H9 (cell line): Measurements from ENCODE around the gene FARP1. TPM values are rescaled to one million over a fixed set of nuclear protein-coding genes. Genes with fewer than 3 reads are reported as not detected.

Experiments used
- DNase-seq: peaks from one replicate; pipeline ENCODE4 v3.0.0-alpha.2; 2017
- H2AFZ ChIP-seq: one replicate; pipeline ENCODE4 v1.6.1; 2013; ENCODE audit warnings: mild to moderate bottlenecking, low read length, control low read depth, moderate library complexity
- H2AK5ac ChIP-seq: 2 replicates; pipeline ENCODE4 v1.6.1; 2013; ENCODE audit warnings: low read length, control low read depth, mixed read lengths; ENCODE audit not compliant: insufficient read length
- H2BK120ac ChIP-seq: one replicate; pipeline ENCODE4 v1.6.1; 2013; ENCODE audit warnings: low read depth, mild to moderate bottlenecking, low read length, control low read depth, inconsistent platforms; ENCODE audit not compliant: poor library complexity, severe bottlenecking
- H2BK12ac ChIP-seq: 2 replicates; pipeline ENCODE4 v1.6.1; 2013; ENCODE audit warnings: low read length, control low read depth, mixed read lengths, low read depth; ENCODE audit not compliant: insufficient read length
- H2BK15ac ChIP-seq: 2 replicates; pipeline ENCODE4 v1.6.1; 2013; ENCODE audit warnings: low read depth, low read length, control low read depth
- H2BK20ac ChIP-seq: one replicate; pipeline ENCODE4 v1.6.1; 2013; ENCODE audit warnings: low read depth, mild to moderate bottlenecking, low read length, control low read depth, inconsistent platforms; ENCODE audit not compliant: poor library complexity, severe bottlenecking
- H2BK5ac ChIP-seq: 2 replicates; pipeline ENCODE4 v1.6.1; 2013; ENCODE audit warnings: low read length, control low read depth, mixed read lengths; ENCODE audit not compliant: insufficient read length
- H3K14ac ChIP-seq: 2 replicates; pipeline ENCODE4 v1.6.1; 2013; ENCODE audit warnings: low read length, control low read depth; ENCODE audit not compliant: insufficient read depth
- H3K18ac ChIP-seq: 2 replicates; pipeline ENCODE4 v1.6.1; 2013; ENCODE audit warnings: low read depth, mild to moderate bottlenecking, mixed read lengths, low read length, control low read depth; ENCODE audit not compliant: insufficient read length
- H3K23ac ChIP-seq: 2 replicates; pipeline ENCODE4 v1.6.1; 2013; ENCODE audit warnings: low read length, control low read depth, mixed read lengths, low read depth; ENCODE audit not compliant: insufficient read length
- H3K23me2 ChIP-seq: 2 replicates; pipeline ENCODE4 v1.6.1; 2013; ENCODE audit warnings: low read depth, mild to moderate bottlenecking, mixed read lengths, low read length, control low read depth; ENCODE audit not compliant: insufficient read length, poor library complexity, severe bottlenecking
- H3K27ac ChIP-seq: 2 replicates; pipeline ENCODE4 v1.5.1; 2013; ENCODE audit warnings: low read length, control low read depth, mixed read lengths, low read depth; ENCODE audit not compliant: insufficient read length
- H3K27me3 ChIP-seq: 2 replicates; pipeline ENCODE4 v1.6.1; 2013; ENCODE audit warnings: low read length, control low read depth, inconsistent platforms; ENCODE audit not compliant: insufficient read depth
- H3K4ac ChIP-seq: 2 replicates; pipeline ENCODE4 v1.6.1; 2013; ENCODE audit warnings: low read depth, mild to moderate bottlenecking, control low read depth, inconsistent platforms, low read length, moderate library complexity
- H3K4me1 ChIP-seq: 2 replicates; pipeline ENCODE4 v1.6.1; 2013; ENCODE audit warnings: low read length, control low read depth, inconsistent platforms; ENCODE audit not compliant: insufficient read depth
- H3K4me2 ChIP-seq: 2 replicates; pipeline ENCODE4 v1.6.1; 2013; ENCODE audit warnings: low read length, control low read depth, mixed read lengths; ENCODE audit not compliant: insufficient read length, insufficient read depth
- H3K56ac ChIP-seq: 2 replicates; pipeline ENCODE4 v1.6.1; 2013; ENCODE audit warnings: low read depth, mild to moderate bottlenecking, mixed read lengths, low read length, control low read depth; ENCODE audit not compliant: insufficient read length
- H3K79me1 ChIP-seq: 2 replicates; pipeline ENCODE4 v1.6.1; 2013; ENCODE audit warnings: low read depth, mild to moderate bottlenecking, moderate library complexity, low read length, control low read depth, inconsistent platforms; ENCODE audit not compliant: insufficient read depth, poor library complexity, severe bottlenecking
- H3K79me2 ChIP-seq: 2 replicates; pipeline ENCODE4 v1.6.1; 2013; ENCODE audit warnings: low read length, control low read depth, inconsistent platforms; ENCODE audit not compliant: insufficient read depth
- H3K9ac ChIP-seq: 2 replicates; pipeline ENCODE4 v1.6.1; 2013; ENCODE audit warnings: low read length, control low read depth, mixed read lengths; ENCODE audit not compliant: insufficient read length; ENCODE audit errors: extremely low read depth
- H3K9me3 ChIP-seq: one replicate; pipeline ENCODE4 v1.6.1; 2013; ENCODE audit warnings: low read depth, low read length, inconsistent platforms; ENCODE audit not compliant: control insufficient read depth
- H3T11ph ChIP-seq: one replicate; pipeline ENCODE4 v1.6.1; 2013; ENCODE audit warnings: mild to moderate bottlenecking, low read length, control low read depth, inconsistent platforms
- H4K20me1 ChIP-seq: one replicate; pipeline ENCODE4 v1.6.1; 2013; ENCODE audit not compliant: control insufficient read depth, insufficient read length, insufficient read depth
- H4K5ac ChIP-seq: 2 replicates; pipeline ENCODE4 v1.6.1; 2013; ENCODE audit warnings: low read depth, mild to moderate bottlenecking, mixed read lengths, low read length, control low read depth; ENCODE audit not compliant: insufficient read length
- H4K8ac ChIP-seq: replicated peaks from 2 replicates; pipeline ENCODE4 v1.6.1; 2013; ENCODE audit warnings: low read length, control low read depth, mixed read lengths, low read depth; ENCODE audit not compliant: insufficient read length
- H4K91ac ChIP-seq: 2 replicates; pipeline ENCODE4 v1.6.1; 2013; ENCODE audit warnings: low read depth, mild to moderate bottlenecking, moderate library complexity, mixed read lengths, low read length, control low read depth; ENCODE audit not compliant: insufficient read length
- H3K27ac Mint-ChIP-seq, 3 experiments: 2 replicates in 2 of 3; 3 replicates in 1 of 3; pipeline ENCODE4 v1.8.0; 2020 to 2021; ENCODE audit warnings: mixed read lengths in 3 of 3, mild to moderate bottlenecking in 1 of 3, moderate library complexity in 1 of 3
- H3K27me3 Mint-ChIP-seq: 2 replicates; pipeline ENCODE4 v1.8.0; 2021; ENCODE audit warnings: low read depth, mild to moderate bottlenecking, moderate library complexity, mixed read lengths
- H3K36me3 Mint-ChIP-seq, 3 experiments: 2 replicates in 2 of 3; 3 replicates in 1 of 3; pipeline ENCODE4 v1.8.0; 2020 to 2021; ENCODE audit warnings: low read depth in 3 of 3, mixed read lengths in 3 of 3; ENCODE audit not compliant: insufficient read depth in 1 of 3
- H3K4me1 Mint-ChIP-seq, 2 experiments: 2 replicates each; pipeline ENCODE4 v1.8.0; 2020; ENCODE audit warnings: mixed read lengths in 2 of 2
- H3K4me3 Mint-ChIP-seq, 2 experiments: 2 replicates in 1 of 2; 3 replicates in 1 of 2; pipeline ENCODE4 v1.8.0; 2020 to 2021; ENCODE audit warnings: mild to moderate bottlenecking in 2 of 2, mixed read lengths in 2 of 2, moderate library complexity in 1 of 2
- H3K9me3 Mint-ChIP-seq, 2 experiments: 2 replicates in 1 of 2; 3 replicates in 1 of 2; pipeline ENCODE4 v1.8.0; 2020; ENCODE audit warnings: mild to moderate bottlenecking in 2 of 2, mixed read lengths in 2 of 2, moderate library complexity in 1 of 2
- CTCF ChIP-seq: fragments of 200-600 bp; sonication (generic); conservative IDR thresholded peaks from 3 replicates; pipeline ENCODE4 v1.8.0; 2021; ENCODE audit warnings: antibody characterized with exemption, mild to moderate bottlenecking
- WGBS: extraction: QIAGEN DNeasy Blood & Tissue Kit; methylation state at CpG from one replicate; pipeline ENCODE4 v1.1.7; 2013; ENCODE audit warnings: missing lambda C conversion rate, low lambda C conversion rate, mixed read lengths; ENCODE audit not compliant: insufficient read length; ENCODE audit errors: extremely low coverage; 5-methylcytosine and 5-hydroxymethylcytosine counted together
- total RNA-seq: library from RNA; stranded (reverse); gene quantifications from 2 replicates; pipeline ENCODE4 v1.2.1, GENCODE V29; 2021

The FARP1 gene
- total RNA-seq, 1 experiment from 2014 or later, result 95.9 TPM

DNA sequence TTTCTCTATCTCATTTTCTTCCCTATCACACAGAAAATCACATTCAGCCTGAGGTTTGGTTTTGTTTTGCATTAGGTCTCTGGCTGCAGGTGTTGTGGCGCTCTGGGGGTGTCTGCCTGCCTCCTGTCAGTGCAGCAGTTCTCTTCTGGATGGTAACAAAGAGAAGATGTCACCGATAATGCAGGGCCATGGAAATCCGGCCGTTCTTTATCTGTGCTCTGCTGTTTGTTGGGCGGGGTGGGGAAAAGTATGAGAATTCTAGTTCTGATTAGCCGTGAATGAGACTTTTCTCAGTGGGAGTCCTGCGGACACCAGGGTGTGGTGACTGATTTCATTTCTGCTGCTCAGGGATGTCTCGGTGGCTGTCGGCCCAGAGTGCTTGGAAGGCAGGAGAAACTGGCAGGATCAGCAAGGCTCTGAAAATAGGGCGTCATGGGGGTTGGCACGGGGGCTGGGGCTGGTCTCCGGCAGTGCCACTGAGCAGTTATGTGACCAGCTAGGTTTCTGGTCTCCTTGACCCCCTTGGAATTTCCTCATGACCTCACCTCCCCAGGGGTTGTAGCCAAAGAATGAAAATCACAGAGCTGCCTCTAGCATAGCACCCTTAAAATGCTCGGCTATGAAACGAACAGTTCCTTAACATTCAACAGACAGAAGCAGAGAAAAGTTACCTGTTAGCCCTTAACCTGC is 29.2 kb downstream of the FARP1 start:
- Histone ChIP-seq H3K23me2 (no peaks in the 10 kb centered on the region), H2BK20ac (no peak overlapping the region), H3K14ac (peak overlapping the region; percentile 68; the same call in 1 of the 2 replicates), H2AFZ (no peak overlapping the region), H3K4ac (no peak overlapping the region), H3K23ac (no peak overlapping the region), H3K27me3 (no peaks in the 10 kb centered on the region), H4K20me1 (no peaks in the 10 kb centered on the region), H3K9ac (no peak overlapping the region), H4K91ac (no peak overlapping the region), H3K4me2 (no peak overlapping the region), H4K5ac (no peak overlapping the region), H3T11ph (no peak overlapping the region), H2AK5ac (no peak overlapping the region), H2BK15ac (peak overlapping the region; percentile 5; the same call in 1 of the 2 replicates), H2BK120ac (no peak overlapping the region), H3K79me2 (peaks cover 6% of the 10 kb centered on the region; the same call in 1 of the 2 replicates), H2BK12ac (no peak overlapping the region), H4K8ac (no peak overlapping the region), H3K4me1 (peaks cover 26% of the 10 kb centered on the region), H3K9me3 (no peaks in the 10 kb centered on the region), H3K79me1 (peaks cover 2% of the 10 kb centered on the region), H3K56ac (no peak overlapping the region), H3K27ac (peak overlapping the region; percentile 39), H3K18ac (no peak overlapping the region), H2BK5ac (no peak overlapping the region)
- Mint-ChIP-seq H3K9me3 (no peaks in the 10 kb centered on the region), H3K4me3 (peak overlapping the region in 1 of 2 experiments; percentile 59; a peak in 3 of 5 replicates), H3K27ac (peak overlapping the region; percentile 46 to 94 (median 85)), H3K36me3 (peaks cover 0 to 12% (median 5%) of the 10 kb centered on the region in 3 experiments; a peak in 4 of 7 replicates), H3K27me3 (no peaks in the 10 kb centered on the region), H3K4me1 (peaks cover 57 to 59% of the 10 kb centered on the region in 2 experiments)
- DNase-seq, result no peak
- WGBS, result no CpG with 5 or more reads among the region's 14 CpGs
- TF ChIP-seq CTCF, result no peak
